GM13977 (cell line): ENCODE measurements around the gene SIGLEC10.
"Not testable (repeated sequence)": the region's sequence is repeated elsewhere in the genome, so short reads cannot be mapped to it uniquely, and the experiment has no call there.

Experiments used
- DNase-seq: peaks from one replicate; pipeline ENCODE4 v3.0.0; 2012; ENCODE audit warnings: low spot score
- in situ Hi-C: fragments of 300-500 bp; cut with MboI; formaldehyde crosslinking; loops from one replicate; pipeline ENCODE4 v1.12.0; 2022; ENCODE audit warnings: low sequenced_read_pairs, low pct_unique_long_range_greater_than_20kb, mixed read lengths, inconsistent platforms; ENCODE audit not compliant: unreplicated experiment
- TF ChIP-seq, protein P1 (sequence below): IDR thresholded peaks from 2 replicates; pipeline ENCODE4 v1.5.1; 2012; ENCODE audit warnings: mild to moderate bottlenecking, control low read depth; ENCODE audit not compliant: insufficient read depth; ENCODE audit errors: extremely low read depth, missing control alignments

Gene SIGLEC10

DNA sequence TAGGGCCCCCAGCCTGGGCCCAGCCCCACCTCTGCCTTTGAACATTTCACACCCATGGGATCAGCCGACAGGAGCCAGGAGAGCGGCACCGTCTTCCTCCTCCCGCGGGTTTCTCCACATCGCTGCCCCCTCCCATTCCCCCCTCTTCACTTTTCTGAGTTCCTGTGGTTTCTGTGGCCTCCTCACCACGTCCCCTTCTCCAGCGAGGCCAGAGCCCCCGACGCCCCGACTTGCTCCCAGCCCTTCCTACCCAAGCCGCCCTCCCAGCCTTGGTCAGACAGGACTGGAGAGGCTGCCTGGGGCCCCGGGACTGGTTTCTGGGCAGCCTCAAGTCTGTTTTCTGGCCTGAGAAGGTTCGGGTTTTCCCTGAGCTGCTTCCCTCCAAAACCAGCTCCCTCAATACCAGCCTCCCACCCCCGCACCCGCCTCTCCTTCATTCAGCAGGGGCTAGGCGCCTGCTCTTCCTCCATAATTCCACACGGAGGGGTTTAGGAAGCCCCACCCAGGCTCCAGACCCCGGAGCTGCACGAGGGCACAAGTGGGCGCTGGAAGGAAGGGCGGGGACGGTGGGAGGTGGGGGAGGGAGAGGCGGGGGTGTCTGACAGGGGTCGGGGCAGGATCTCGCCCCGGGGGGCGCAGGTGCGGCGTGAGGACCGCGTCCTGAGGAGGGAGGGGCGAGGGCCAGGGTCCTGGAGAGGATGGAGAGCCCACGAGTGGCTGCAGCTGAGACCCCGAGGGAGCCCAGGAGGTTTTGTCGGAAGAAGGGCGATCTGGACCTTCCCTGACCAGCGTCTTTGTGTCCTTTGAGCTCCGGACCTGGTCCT lies 4.0 kb upstream of the SIGLEC10 start:
- in situ Hi-C loops, result no loop called here
- TF ChIP-seq, protein P1, sequence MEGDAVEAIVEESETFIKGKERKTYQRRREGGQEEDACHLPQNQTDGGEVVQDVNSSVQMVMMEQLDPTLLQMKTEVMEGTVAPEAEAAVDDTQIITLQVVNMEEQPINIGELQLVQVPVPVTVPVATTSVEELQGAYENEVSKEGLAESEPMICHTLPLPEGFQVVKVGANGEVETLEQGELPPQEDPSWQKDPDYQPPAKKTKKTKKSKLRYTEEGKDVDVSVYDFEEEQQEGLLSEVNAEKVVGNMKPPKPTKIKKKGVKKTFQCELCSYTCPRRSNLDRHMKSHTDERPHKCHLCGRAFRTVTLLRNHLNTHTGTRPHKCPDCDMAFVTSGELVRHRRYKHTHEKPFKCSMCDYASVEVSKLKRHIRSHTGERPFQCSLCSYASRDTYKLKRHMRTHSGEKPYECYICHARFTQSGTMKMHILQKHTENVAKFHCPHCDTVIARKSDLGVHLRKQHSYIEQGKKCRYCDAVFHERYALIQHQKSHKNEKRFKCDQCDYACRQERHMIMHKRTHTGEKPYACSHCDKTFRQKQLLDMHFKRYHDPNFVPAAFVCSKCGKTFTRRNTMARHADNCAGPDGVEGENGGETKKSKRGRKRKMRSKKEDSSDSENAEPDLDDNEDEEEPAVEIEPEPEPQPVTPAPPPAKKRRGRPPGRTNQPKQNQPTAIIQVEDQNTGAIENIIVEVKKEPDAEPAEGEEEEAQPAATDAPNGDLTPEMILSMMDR, result no peak
- DNase-seq, result no peak

DNA sequence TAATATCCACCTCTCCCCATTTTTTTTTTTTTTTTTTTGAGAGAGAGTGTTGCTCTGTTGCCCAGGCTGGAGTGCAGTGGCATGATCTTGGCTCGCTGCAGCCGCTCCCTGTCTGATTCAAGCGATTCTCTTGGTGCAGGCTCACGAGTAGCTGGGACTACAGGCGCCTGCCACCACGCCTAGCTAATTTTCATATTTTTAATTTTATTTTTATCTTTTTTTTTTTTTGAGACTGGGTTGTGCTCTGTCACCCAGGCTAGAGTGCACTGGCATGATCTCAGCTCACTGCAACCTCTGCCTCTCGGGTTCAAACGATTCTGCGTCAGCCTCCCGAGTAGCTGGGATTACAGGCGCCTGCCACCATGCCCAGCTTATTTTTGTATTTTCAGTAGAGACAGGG lies 3.1 kb upstream of the SIGLEC10 start:
- DNase-seq, in situ Hi-C loops: not testable (repeated sequence)

DNA sequence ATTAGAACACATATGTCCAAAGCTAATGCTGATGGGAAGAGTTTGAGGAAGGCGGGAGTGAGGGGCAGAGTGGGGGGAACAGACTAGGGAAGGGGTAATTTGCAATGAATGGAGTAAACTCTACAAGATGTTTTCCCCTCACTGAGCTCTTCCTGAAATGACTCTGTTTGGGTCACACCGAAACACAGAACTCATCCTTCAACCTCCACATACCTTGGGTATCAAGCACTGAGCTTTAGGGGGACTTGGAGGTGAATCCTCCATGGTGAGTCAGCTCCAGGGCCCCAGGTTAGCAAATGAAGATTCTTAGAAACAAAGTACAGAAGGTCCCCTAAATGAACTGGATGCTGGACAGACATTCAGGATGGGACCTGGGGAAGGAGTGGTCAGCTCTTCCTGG lies 1.3 kb upstream of the SIGLEC10 start:
- in situ Hi-C loops, result no loop called here
- peak; percentile 50 for DNase-seq
- TF ChIP-seq, protein P1, result no peak

DNA sequence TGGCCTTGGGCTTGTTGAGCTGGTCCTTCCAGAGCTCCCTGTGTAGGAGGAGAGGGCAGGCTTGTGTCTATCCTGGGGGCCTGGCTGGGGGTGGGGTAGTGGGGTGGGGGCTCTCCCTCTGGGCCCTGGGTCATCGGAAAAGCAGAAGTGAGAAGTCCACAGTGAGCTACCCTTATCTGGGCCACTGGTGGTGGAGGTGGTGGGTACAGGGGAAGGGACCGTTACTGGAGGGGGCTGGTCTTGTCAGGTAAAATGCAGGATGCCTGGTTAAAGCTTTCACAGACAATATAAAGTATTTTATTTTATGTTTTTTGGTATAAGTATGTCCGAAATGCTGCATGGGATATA lies 342 bp upstream of the SIGLEC10 start:
- TF ChIP-seq, protein P1, result no peak
- DNase-seq, result peak; percentile 62
- in situ Hi-C loops, result no loop called here

DNA sequence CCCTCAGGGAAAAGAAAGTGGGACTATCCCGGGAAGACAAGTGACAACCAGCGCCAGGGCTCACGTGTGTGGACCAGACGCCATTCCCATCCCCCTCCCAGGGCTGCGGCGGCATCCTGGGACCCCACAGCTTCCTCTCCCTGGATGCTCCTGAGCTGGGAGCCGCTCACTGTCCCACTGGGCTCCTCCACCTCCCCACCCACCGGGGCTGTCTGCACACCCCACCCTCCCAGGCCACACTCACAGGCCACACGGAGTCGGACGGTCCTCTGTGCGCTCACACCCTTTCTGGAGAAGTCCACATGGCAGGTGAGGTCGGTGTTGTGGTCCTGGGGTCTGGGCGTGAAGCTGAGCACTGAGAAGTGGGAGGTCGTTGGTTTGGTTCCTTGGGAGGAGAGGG lies 1.0 kb downstream of the SIGLEC10 start:
- DNase-seq, in situ Hi-C loops: not testable (repeated sequence)

DNA sequence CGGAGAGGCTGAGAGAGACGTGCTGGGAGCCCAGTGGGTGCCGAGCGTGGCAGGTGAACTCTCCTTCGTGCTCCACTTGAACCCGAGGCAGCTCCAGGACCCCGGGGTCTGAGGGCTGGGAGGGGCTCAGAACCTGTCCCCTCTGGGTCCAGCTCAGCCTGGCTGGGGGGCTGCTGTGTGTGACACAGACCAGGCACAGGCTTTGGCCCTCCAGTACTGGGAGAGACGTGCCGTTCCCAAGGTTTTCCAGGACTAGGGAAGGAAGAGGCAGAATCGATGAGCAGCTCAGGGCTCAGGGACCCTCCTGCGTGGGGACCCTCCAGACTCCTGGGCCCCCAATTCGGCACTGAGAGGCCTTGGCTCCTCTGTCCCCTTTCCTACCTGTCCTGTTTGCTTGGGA lies 2.3 kb downstream of the SIGLEC10 start:
- in situ Hi-C loops, result no loop called here
- TF ChIP-seq, protein P1, result no peak
- no peak for DNase-seq

DNA sequence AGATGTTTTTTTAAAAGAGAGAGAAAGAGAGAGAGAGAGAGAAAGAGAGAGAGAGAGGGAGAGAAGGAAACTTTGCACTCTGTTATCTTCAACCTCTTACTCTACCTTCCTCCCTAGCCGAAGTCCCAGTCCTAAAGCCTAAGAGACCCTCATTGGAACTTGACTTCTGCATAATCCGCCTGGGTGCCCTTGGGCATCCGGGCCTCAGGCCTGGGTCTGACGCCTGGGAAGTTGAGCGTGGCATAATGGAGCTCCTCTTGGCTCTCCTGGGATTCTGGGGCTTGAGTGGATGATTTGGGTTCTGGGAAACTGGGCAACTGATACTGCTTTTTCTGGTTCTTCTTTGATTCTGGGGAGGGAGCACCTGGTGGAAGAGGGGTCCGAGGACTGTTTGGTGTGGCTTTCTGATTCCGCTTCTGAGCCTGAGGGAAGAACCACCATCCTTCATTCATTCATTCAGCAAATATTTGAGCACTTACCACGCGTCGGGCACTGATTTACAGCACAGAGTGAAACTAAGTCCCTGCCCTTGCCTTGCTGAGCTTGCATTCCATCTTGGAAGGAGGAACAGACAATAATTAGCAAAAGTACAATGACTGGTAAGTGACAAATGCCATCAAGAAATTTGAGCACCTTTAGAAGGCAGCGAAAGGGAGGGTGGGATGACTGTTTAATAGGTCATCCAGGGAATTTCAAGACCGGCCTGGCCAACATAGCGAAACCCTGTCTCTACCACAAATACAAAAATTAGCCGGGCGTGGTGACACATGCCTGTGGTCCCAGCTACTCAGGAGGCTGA lies 6.3 kb downstream of the SIGLEC10 start:
- TF ChIP-seq, protein P1, result no peak
- no peak for DNase-seq
- in situ Hi-C loops, result no loop called here
